Urothelium cell line (cell line): Measurements from ENCODE around the gene STYXL2.

Experiments
- DNase-seq: peaks from one replicate; pipeline ENCODE4 v3.0.0; 2011; ENCODE audit warnings: low spot score, mixed read lengths
- FAIRE-seq: peaks from 2 replicates; lab custom pipeline; 2011; peaks lifted over from hg19 to GRCh38; lab: Jason Lieb, UNC

Gene STYXL2

GRCh38 chr1:167077128-167077867, 16.6 kb upstream of the STYXL2 start:
- FAIRE-seq (no peak), DNase-seq (no peak)

GRCh38 chr1:167077868-167078210, 16.0 kb upstream of the STYXL2 start:
- no peak for FAIRE-seq
- DNase-seq = no peak

- DNase-seq (no peak), FAIRE-seq (no peak)
Observed at GRCh38 chr1:167081594-167082156, 12.2 kb upstream of the STYXL2 start.

GRCh38 chr1:167082511-167083027, 11.3 kb upstream of the STYXL2 start:
- no peak for DNase-seq
- no peak for FAIRE-seq

- FAIRE-seq (no peak), DNase-seq (no peak)
Observed at GRCh38 chr1:167083066-167083665, 10.7 kb upstream of the STYXL2 start.

GRCh38 chr1:167083871-167084270, 10.0 kb upstream of the STYXL2 start:
- FAIRE-seq = no peak

GRCh38 chr1:167084757-167085156, 9.1 kb upstream of the STYXL2 start:
- no peak for FAIRE-seq
- no peak for DNase-seq

More at GRCh38 chr1:167083871-167084270, 10.0 kb upstream of the STYXL2 start:
- DNase-seq = no peak

GRCh38 chr1:167086033-167086432, 7.8 kb upstream of the STYXL2 start:
- FAIRE-seq = no peak
- no peak for DNase-seq

GRCh38 chr1:167086768-167087167, 7.1 kb upstream of the STYXL2 start:
- FAIRE-seq (no peak), DNase-seq (no peak)

GRCh38 chr1:167088746-167089417, 5.0 kb upstream of the STYXL2 start:
- DNase-seq (no peak), FAIRE-seq (no peak)

GRCh38 chr1:167089939-167090313, 3.9 kb upstream of the STYXL2 start:
- DNase-seq = no peak
- FAIRE-seq = no peak

GRCh38 chr1:167090314-167090942, 3.4 kb upstream of the STYXL2 start, which contains the start of gene GPA33:
GPA33 (minus strand) TSS chr1:167090377; CDS start chr1:167090287, 90 bp downstream.
- no peak for DNase-seq
- no peak for FAIRE-seq

- FAIRE-seq = no peak
- DNase-seq = no peak
Observed at GRCh38 chr1:167092653-167093052, 1.2 kb upstream of the STYXL2 start.

GRCh38 chr1:167094690-167095089, 815 bp downstream of the STYXL2 start:
- no peak for FAIRE-seq
- DNase-seq = no peak

GRCh38 chr1:167095368-167095767, 1.5 kb downstream of the STYXL2 start:
- FAIRE-seq = no peak

GRCh38 chr1:167099851-167100250, 6.0 kb downstream of the STYXL2 start:
- DNase-seq (no peak), FAIRE-seq (no peak)

More at GRCh38 chr1:167095368-167095767, 1.5 kb downstream of the STYXL2 start:
- no peak for DNase-seq

GRCh38 chr1:167100730-167101129, 6.9 kb downstream of the STYXL2 start:
- DNase-seq (no peak), FAIRE-seq (no peak)

GRCh38 chr1:167101754-167102153, 7.9 kb downstream of the STYXL2 start:
- FAIRE-seq (no peak), DNase-seq (no peak)

- FAIRE-seq (no peak), DNase-seq (no peak)
Observed at GRCh38 chr1:167102906-167103573, 9.2 kb downstream of the STYXL2 start.

GRCh38 chr1:167104256-167104633, 10.4 kb downstream of the STYXL2 start:
- FAIRE-seq (no peak), DNase-seq (no peak)
